A549 (cell line): ENCODE measurements around the gene FBLN1. TPM values are rescaled to one million over a fixed set of nuclear protein-coding genes. Genes with fewer than 3 reads are reported as not detected.

Source experiments
- ATAC-seq, 2 experiments: fragments of 200-7000 bp in 1 of 2; fragments of >200 bp in 1 of 2; cut with Nextera tagmentation in 1 of 2; cut with Tn5 transposase in 1 of 2; 3 replicates each; pipeline versions ENCODE4 v1.8.0 to v1.9.1; 2018 to 2020; ENCODE audit warnings: mild to moderate bottlenecking in 1 of 2, moderate library complexity in 1 of 2
- CTCF ChIA-PET: fragments of 300-600 bp; sonication (Branson Sonifier 250); formaldehyde crosslinking; extraction: SDS; loops from one replicate; lab custom pipeline; 2021; ENCODE audit warnings: antibody characterized with exemption, inconsistent platforms; lab: Yijun Ruan, JAX
- POLR2A ChIA-PET: fragments of 350-600 bp; formaldehyde crosslinking; extraction: SDS; loops from one replicate; lab custom pipeline; 2021; ENCODE audit warnings: antibody characterized with exemption, inconsistent platforms; lab: Yijun Ruan, JAX
- DNase-seq, 2 experiments: peaks; one replicate each; pipeline versions ENCODE4 v3.0.0 to v3.0.0-alpha.2; 2011 to 2016; ENCODE audit warnings: low read depth in 1 of 2, low spot score in 1 of 2
- FAIRE-seq: peaks from 2 replicates; lab custom pipeline; 2011; peaks lifted over from hg19 to GRCh38; lab: Jason Lieb, UNC
- H3K27ac ChIP-seq, 2 experiments: fragments of >200 bp; sonication (Bioruptor Twin); formaldehyde crosslinking; 3 replicates each; pipeline ENCODE4 v1.5.1; 2016 to 2017
- H3K4me1 ChIP-seq: fragments of >200 bp; sonication (Bioruptor Twin); formaldehyde crosslinking; 3 replicates; pipeline ENCODE4 v1.6.1; 2016
- H3K4me2 ChIP-seq: fragments of >200 bp; sonication (Bioruptor Twin); formaldehyde crosslinking; 3 replicates; pipeline ENCODE4 v1.6.1; 2016
- H3K4me3 ChIP-seq: fragments of >200 bp; sonication (Bioruptor Twin); formaldehyde crosslinking; 3 replicates; pipeline ENCODE4 v1.5.1; 2016
- H3K9me3 ChIP-seq: fragments of >200 bp; sonication (Bioruptor Twin); formaldehyde crosslinking; 3 replicates; pipeline ENCODE4 v1.6.1; 2016
- CBX2 ChIP-seq: fragments of 200-600 bp; sonication (generic); IDR thresholded peaks from 2 replicates; pipeline ENCODE4 v1.6.1; 2016; ENCODE audit warnings: low read depth, mild to moderate bottlenecking, borderline replicate concordance
- CHD4 ChIP-seq: fragments of 200-600 bp; sonication (generic); IDR thresholded peaks from 2 replicates; pipeline ENCODE4 v1.6.1; 2016; ENCODE audit warnings: antibody characterized with exemption, mild to moderate bottlenecking, borderline replicate concordance
- EHF ChIP-seq: fragments of 250-450 bp; sonication (Bioruptor Pico); IDR thresholded peaks from 2 replicates; pipeline ENCODE4 v1.5.0; 2020; ENCODE audit warnings: mild to moderate bottlenecking
- EP300 ChIP-seq, 2 experiments: fragments of >200 bp; sonication (Bioruptor Twin); formaldehyde crosslinking; IDR thresholded peaks; 2 replicates in 1 of 2; 3 replicates in 1 of 2; pipeline ENCODE4 v1.6.1; 2016 to 2017
- ESRRA ChIP-seq: fragments of 150-350 bp; IDR thresholded peaks from 2 replicates; pipeline ENCODE4 v1.6.1; 2014; ENCODE audit warnings: mild to moderate bottlenecking, low read length, borderline replicate concordance
- FOSB ChIP-seq: fragments of 250-450 bp; sonication (Bioruptor Pico); IDR thresholded peaks from 2 replicates; pipeline ENCODE4 v1.5.0; 2020; ENCODE audit warnings: mild to moderate bottlenecking, moderate library complexity
- GATA3 ChIP-seq: IDR thresholded peaks from 2 replicates; pipeline ENCODE4 v1.6.1; 2012; ENCODE audit warnings: borderline replicate concordance
- HEYL ChIP-seq: fragments of 250-450 bp; sonication (Bioruptor Pico); IDR thresholded peaks from 2 replicates; pipeline ENCODE4 v1.8.0; 2021; ENCODE audit warnings: mild to moderate bottlenecking, moderate library complexity
- HOXB13 ChIP-seq: fragments of 250-450 bp; sonication (Bioruptor Pico); IDR thresholded peaks from 2 replicates; pipeline ENCODE4 v1.5.0; 2020; ENCODE audit warnings: low read depth, mild to moderate bottlenecking, moderate library complexity
- JUN ChIP-seq, 2 experiments: fragments of >200 bp; sonication (Bioruptor Twin); formaldehyde crosslinking; IDR thresholded peaks; 2 replicates in 1 of 2; 3 replicates in 1 of 2; pipeline ENCODE4 v1.6.1; 2016 to 2017
- MYC ChIP-seq: IDR thresholded peaks from 2 replicates; pipeline ENCODE4 v1.6.1; 2012; ENCODE audit warnings: mild to moderate bottlenecking, inconsistent platforms, low read length, improper control_type of control experiment, borderline replicate concordance
- NFE2L2 ChIP-seq: fragments of 150-350 bp; conservative IDR thresholded peaks from 2 replicates; pipeline ENCODE4 v1.6.1; 2014; ENCODE audit warnings: low read length
- NPAS2 ChIP-seq: fragments of 250-450 bp; sonication (Bioruptor Pico); IDR thresholded peaks from 2 replicates; pipeline ENCODE4 v1.8.0; 2022; ENCODE audit warnings: mild to moderate bottlenecking, moderate library complexity, borderline replicate concordance
- NR3C1 ChIP-seq: fragments of >200 bp; sonication (Bioruptor Twin); formaldehyde crosslinking; IDR thresholded peaks from 3 replicates; pipeline ENCODE4 v1.6.1; 2017
- RAD21 ChIP-seq, 2 experiments: fragments of >200 bp in 1 of 2; sonication (Bioruptor Twin) in 1 of 2; formaldehyde crosslinking in 1 of 2; IDR thresholded peaks in 1 of 2; conservative IDR thresholded peaks in 1 of 2; 2 replicates in 1 of 2; 3 replicates in 1 of 2; pipeline ENCODE4 v1.6.1; 2012 to 2018; ENCODE audit warnings: inconsistent platforms in 1 of 2
- RCOR1 ChIP-seq: fragments of 150-350 bp; IDR thresholded peaks from 2 replicates; pipeline ENCODE4 v1.6.1; 2014; ENCODE audit warnings: antibody characterized with exemption, low read length, low read depth
- SMC3 ChIP-seq: fragments of >200 bp; sonication (Bioruptor Twin); formaldehyde crosslinking; IDR thresholded peaks from 3 replicates; pipeline ENCODE4 v1.6.1; 2018; ENCODE audit warnings: inconsistent platforms
- SREBF2 ChIP-seq: fragments of 450-650 bp; IDR thresholded peaks from 2 replicates; pipeline ENCODE4 v1.6.1; 2014; ENCODE audit warnings: mild to moderate bottlenecking, moderate library complexity
- TFCP2L1 ChIP-seq: fragments of 250-450 bp; sonication (Bioruptor Pico); IDR thresholded peaks from 2 replicates; pipeline ENCODE4 v1.5.0; 2021; ENCODE audit warnings: mild to moderate bottlenecking
- TP53 ChIP-seq: fragments of 250-450 bp; sonication (Bioruptor Pico); IDR thresholded peaks from 2 replicates; pipeline ENCODE4 v1.5.0; 2021; ENCODE audit warnings: mild to moderate bottlenecking, moderate library complexity
- ZSCAN20 ChIP-seq: fragments of 250-450 bp; sonication (Bioruptor Pico); IDR thresholded peaks from 2 replicates; pipeline ENCODE4 v1.8.0; 2022; ENCODE audit warnings: mild to moderate bottlenecking, moderate library complexity
- WGBS: methylation state at CpG from one replicate; pipeline ENCODE4 v1.1.6; 2017; ENCODE audit errors: missing lambda C conversion rate; 5-methylcytosine and 5-hydroxymethylcytosine counted together
- polyA plus RNA-seq, 4 experiments: library from polyadenylated mRNA; depleted of rRNA in 3 of 4; stranded (reverse); fragments of >200 nt; fragmentation: RNase III in 1 of 4; extraction: RNeasy Plus Mini Kit Qiagen cat#74134 plus additional on column Dnase treatment in 1 of 4; gene quantifications; 2 replicates in 3 of 4; 3 replicates in 1 of 4; pipeline ENCODE4 v1.2.3, GENCODE V29; 2011 to 2017
- TF ChIP-seq, protein P1 (sequence below): fragments of >200 bp; sonication (Bioruptor Twin); formaldehyde crosslinking; IDR thresholded peaks from 3 replicates; pipeline ENCODE4 v1.5.1; 2016
- TF ChIP-seq, protein P2 (sequence below): fragments of 250-450 bp; sonication (Bioruptor Pico); IDR thresholded peaks from 2 replicates; pipeline ENCODE4 v1.5.0; 2021; ENCODE audit warnings: mild to moderate bottlenecking, moderate library complexity, borderline replicate concordance
- TF ChIP-seq, protein P3 (sequence below): fragments of 450-650 bp; IDR thresholded peaks from 2 replicates; pipeline ENCODE4 v1.6.1; 2014; ENCODE audit warnings: antibody characterized with exemption
- TF ChIP-seq, protein P4 (sequence below): fragments of 250-450 bp; sonication (Bioruptor Pico); IDR thresholded peaks from 2 replicates; pipeline ENCODE4 v1.5.0; 2020; ENCODE audit warnings: low read depth, mild to moderate bottlenecking, moderate library complexity
- TF ChIP-seq, protein P5 (sequence below): IDR thresholded peaks from 2 replicates; pipeline ENCODE4 v1.6.1; 2012
- TF ChIP-seq, protein P6 (sequence below): IDR thresholded peaks from 2 replicates; pipeline ENCODE4 v1.6.1; 2012

FBLN1 gene
- polyA plus RNA-seq, 2 of the 4 experiments (the other 2 are of a cell fraction) = 18.2 to 32.7 TPM

DNA sequence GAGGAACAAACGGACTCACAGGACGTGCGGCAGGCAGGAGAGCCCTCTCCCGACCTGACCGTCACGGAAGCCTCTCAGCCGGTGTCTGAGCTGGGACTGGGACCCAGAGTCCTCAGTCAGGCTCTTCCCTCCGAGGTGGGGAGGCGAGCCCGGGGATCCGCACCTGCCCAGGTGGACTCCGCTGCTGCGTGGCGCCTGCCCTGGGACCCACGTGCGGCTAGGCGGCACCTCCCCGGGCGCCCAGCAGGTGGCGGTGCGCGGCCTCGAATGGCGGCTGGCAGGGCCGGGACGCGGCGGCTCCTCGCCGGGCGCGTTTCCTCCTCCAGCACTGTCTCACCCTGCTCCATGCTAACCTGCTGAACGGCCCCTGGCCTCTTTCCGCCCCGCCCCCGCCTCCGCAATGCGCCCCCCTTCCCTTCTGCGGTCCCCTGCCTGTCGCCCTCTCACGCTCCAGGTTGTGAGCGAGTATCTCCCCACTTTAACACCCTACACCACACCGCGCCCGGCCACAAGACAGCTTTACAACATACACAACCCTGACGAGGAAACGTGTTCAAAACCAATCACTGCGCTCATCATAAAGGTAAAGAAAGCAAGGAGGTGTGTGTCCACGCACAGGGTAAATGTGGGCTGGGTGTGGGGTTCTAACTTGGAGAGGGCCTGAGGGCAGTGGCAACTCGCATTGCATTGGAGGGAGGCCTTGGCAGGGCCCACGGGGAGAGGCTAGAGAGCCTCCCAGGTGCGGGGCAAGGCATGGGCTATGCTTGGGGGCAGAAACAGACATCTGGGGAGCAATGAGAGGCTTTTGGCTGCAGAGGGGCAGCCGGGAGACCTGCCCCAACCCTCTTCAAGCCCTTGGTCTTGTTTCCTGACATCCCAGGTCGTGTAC is 143.1 kb downstream of the FBLN1 start:
- peak; percentile 53 to 77 for DNase-seq
- ChIA-PET POLR2A (no interaction called here), CTCF (interaction anchor here (0.5 to 3.7 kb wide), 39 partner anchors 9 to 341 kb away, joined by 3 to 23 read pairs (median 4); no protein-coding TSS in a partner anchor)
- Histone ChIP-seq H3K4me1 (peaks cover 40% of the 10 kb centered on the region), H3K4me2 (peak overlapping the region; percentile 52), H3K4me3 (no peak overlapping the region), H3K9me3 (no peaks in the 10 kb centered on the region), H3K27ac (peak overlapping the region; percentile 99 to 100)
- ATAC-seq = peak; percentile 94 to 96
- WGBS = 40% methylated on average over 29 of the region's 54 CpGs
- no peak for FAIRE-seq
- TF ChIP-seq TFCP2L1 (CRISPR knock-in tag) = no peak
- no peak for TF ChIP-seq EP300 (IDR thresholded peaks at IDR 0.05)
- TF ChIP-seq HEYL (CRISPR knock-in tag) = no peak
- TF ChIP-seq, protein P1, sequence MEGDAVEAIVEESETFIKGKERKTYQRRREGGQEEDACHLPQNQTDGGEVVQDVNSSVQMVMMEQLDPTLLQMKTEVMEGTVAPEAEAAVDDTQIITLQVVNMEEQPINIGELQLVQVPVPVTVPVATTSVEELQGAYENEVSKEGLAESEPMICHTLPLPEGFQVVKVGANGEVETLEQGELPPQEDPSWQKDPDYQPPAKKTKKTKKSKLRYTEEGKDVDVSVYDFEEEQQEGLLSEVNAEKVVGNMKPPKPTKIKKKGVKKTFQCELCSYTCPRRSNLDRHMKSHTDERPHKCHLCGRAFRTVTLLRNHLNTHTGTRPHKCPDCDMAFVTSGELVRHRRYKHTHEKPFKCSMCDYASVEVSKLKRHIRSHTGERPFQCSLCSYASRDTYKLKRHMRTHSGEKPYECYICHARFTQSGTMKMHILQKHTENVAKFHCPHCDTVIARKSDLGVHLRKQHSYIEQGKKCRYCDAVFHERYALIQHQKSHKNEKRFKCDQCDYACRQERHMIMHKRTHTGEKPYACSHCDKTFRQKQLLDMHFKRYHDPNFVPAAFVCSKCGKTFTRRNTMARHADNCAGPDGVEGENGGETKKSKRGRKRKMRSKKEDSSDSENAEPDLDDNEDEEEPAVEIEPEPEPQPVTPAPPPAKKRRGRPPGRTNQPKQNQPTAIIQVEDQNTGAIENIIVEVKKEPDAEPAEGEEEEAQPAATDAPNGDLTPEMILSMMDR = peak; percentile 82
- no peak for TF ChIP-seq RCOR1
- peak; percentile 87; the same call in 1 of the 2 replicates for TF ChIP-seq MYC
- peak; percentile 50; the same call in 1 of the 2 replicates for TF ChIP-seq HOXB13 (CRISPR knock-in tag)
- TF ChIP-seq, protein P2, sequence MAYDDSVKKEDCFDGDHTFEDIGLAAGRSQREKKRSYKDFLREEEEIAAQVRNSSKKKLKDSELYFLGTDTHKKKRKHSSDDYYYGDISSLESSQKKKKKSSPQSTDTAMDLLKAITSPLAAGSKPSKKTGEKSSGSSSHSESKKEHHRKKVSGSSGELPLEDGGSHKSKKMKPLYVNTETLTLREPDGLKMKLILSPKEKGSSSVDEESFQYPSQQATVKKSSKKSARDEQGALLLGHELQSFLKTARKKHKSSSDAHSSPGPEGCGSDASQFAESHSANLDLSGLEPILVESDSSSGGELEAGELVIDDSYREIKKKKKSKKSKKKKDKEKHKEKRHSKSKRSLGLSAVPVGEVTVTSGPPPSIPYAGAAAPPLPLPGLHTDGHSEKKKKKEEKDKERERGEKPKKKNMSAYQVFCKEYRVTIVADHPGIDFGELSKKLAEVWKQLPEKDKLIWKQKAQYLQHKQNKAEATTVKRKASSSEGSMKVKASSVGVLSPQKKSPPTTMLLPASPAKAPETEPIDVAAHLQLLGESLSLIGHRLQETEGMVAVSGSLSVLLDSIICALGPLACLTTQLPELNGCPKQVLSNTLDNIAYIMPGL = no peak
- peak; percentile 80 for TF ChIP-seq NPAS2 (CRISPR knock-in tag)
- TF ChIP-seq, protein P3, sequence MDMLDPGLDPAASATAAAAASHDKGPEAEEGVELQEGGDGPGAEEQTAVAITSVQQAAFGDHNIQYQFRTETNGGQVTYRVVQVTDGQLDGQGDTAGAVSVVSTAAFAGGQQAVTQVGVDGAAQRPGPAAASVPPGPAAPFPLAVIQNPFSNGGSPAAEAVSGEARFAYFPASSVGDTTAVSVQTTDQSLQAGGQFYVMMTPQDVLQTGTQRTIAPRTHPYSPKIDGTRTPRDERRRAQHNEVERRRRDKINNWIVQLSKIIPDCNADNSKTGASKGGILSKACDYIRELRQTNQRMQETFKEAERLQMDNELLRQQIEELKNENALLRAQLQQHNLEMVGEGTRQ = no peak
- peak; percentile 77; the same call in 1 of the 2 replicates for TF ChIP-seq EHF (CRISPR knock-in tag)
- TF ChIP-seq TP53 (CRISPR knock-in tag) = no peak
- no peak for TF ChIP-seq CBX2
- TF ChIP-seq SMC3 = peak; percentile 94
- TF ChIP-seq, protein P4, sequence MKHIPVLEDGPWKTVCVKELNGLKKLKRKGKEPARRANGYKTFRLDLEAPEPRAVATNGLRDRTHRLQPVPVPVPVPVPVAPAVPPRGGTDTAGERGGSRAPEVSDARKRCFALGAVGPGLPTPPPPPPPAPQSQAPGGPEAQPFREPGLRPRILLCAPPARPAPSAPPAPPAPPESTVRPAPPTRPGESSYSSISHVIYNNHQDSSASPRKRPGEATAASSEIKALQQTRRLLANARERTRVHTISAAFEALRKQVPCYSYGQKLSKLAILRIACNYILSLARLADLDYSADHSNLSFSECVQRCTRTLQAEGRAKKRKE = 0 out of 2 replicates have a peak, but pooled peaks have one; percentile 27
- peak; percentile 82 to 97 for TF ChIP-seq RAD21 (conservative IDR thresholded peaks at IDR 0.05 in 1 of 2, IDR thresholded peaks at IDR 0.05 in 1 of 2)
- TF ChIP-seq ZSCAN20 (CRISPR knock-in tag) = no peak
- peak in 1 of 2 experiments; percentile 52; a peak in 1 of 5 replicates for TF ChIP-seq JUN (IDR thresholded peaks at IDR 0.05)
- no peak for TF ChIP-seq SREBF2
- TF ChIP-seq CHD4 = no peak
- TF ChIP-seq, protein P5, sequence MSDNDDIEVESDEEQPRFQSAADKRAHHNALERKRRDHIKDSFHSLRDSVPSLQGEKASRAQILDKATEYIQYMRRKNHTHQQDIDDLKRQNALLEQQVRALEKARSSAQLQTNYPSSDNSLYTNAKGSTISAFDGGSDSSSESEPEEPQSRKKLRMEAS = peak; percentile 93
- no peak for TF ChIP-seq ESRRA
- no peak for TF ChIP-seq FOSB
- TF ChIP-seq NR3C1 = no peak
- no peak for TF ChIP-seq GATA3
- TF ChIP-seq, protein P6, sequence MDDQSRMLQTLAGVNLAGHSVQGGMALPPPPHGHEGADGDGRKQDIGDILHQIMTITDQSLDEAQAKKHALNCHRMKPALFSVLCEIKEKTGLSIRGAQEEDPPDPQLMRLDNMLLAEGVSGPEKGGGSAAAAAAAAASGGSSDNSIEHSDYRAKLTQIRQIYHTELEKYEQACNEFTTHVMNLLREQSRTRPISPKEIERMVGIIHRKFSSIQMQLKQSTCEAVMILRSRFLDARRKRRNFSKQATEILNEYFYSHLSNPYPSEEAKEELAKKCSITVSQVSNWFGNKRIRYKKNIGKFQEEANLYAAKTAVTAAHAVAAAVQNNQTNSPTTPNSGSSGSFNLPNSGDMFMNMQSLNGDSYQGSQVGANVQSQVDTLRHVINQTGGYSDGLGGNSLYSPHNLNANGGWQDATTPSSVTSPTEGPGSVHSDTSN = no peak
- no peak for TF ChIP-seq NFE2L2
- TF ChIP-seq, all 56 proteins: peak for 10
